Measurements from ENCODE around the gene SH3BGRL2. TPM values are rescaled to one million over a fixed set of nuclear protein-coding genes. Genes with fewer than 3 reads are reported as not detected.
A peak's percentile ranks its signal among the peaks of the same experiment; 100 is the strongest.
"Not testable (repeated sequence)": the region's sequence is repeated elsewhere in the genome, so short reads cannot be mapped to it uniquely, and the experiment has no call there.

Gene SH3BGRL2
- total RNA-seq, 1 donor from 2014 or later: 0.07 TPM

DNA sequence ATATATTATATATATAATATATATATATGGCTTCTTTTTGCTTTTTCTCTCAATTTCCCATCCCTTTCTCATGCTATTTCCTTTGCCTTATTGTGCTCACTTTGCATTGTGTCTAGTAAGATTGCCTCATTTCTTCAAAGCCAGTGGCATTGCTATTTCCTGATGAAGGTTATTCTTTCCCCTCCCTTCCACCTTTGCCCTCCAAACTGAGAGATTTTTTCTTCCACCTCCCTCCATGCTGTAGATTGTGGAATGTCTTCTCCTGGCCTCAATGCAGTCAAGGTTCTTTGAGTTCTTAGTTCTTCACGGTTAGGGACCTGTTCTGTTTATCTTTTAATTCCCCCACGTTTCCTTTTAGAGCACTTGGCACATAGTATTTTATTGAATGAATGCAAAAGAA lies 17.2 kb downstream of the SH3BGRL2 start:
- no peaks in the 10 kb centered on the region for H3K36me3 Mint-ChIP-seq (ENCODE audit: low read depth)
- intact Hi-C loops (cut with micrococcal nuclease): no loop called here
- H3K27me3 Mint-ChIP-seq: peaks cover 4% of the 10 kb centered on the region
- no peak overlapping the region for H3K27ac Mint-ChIP-seq
- H3K4me3 Mint-ChIP-seq: no peak overlapping the region
- no peaks in the 10 kb centered on the region for H3K4me1 Mint-ChIP-seq
- no peak for DNase-seq
- H3K9me3 Mint-ChIP-seq: no peaks in the 10 kb centered on the region

DNA sequence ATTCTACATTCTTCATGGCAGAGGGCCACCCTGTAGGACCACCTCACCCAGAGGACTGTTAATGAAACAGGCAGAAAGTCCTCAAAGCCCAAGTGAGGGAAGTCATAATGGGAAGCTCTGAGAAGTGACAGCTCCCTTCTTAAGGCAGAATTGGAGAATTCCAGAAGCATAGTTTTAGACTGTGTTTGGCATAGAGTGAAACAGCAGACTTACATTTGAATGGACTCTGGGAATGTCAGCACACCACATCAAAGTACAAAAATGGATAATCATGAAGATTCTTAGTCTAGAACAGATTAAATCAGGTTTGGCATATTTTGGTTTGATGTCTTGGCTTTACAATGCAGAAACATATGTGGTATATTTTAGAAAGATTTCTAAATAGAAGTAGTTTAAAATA lies 17.9 kb downstream of the SH3BGRL2 start:
- H3K36me3 Mint-ChIP-seq (ENCODE audit: low read depth): no peaks in the 10 kb centered on the region
- no peak overlapping the region for H3K4me3 Mint-ChIP-seq
- H3K27me3 Mint-ChIP-seq: peaks cover 4% of the 10 kb centered on the region
- no peaks in the 10 kb centered on the region for H3K4me1 Mint-ChIP-seq
- no peak for DNase-seq
- intact Hi-C loops (cut with micrococcal nuclease): no loop called here
- no peak overlapping the region for H3K27ac Mint-ChIP-seq
- H3K9me3 Mint-ChIP-seq: no peaks in the 10 kb centered on the region

DNA sequence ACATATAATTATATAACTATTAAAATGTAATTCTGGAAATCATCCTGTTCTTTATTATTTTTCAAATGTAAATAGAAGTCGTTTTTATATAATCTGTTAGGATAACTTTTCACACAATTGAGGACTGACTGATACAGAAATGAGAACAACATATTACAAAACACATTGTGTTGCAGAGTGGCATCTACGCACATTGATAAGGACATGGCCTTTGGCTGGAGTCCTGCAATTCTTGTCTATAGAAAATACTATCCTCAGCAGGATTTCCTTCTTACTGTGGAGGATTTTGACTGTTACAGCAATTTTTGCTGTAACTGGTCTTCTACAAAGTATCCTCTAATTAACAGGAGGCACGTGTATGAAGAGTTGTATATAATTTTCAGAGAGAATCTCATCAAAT lies 19.8 kb downstream of the SH3BGRL2 start:
- no peaks in the 10 kb centered on the region for H3K9me3 Mint-ChIP-seq
- no peak overlapping the region for H3K27ac Mint-ChIP-seq
- no peaks in the 10 kb centered on the region for H3K4me1 Mint-ChIP-seq
- no peaks in the 10 kb centered on the region for H3K36me3 Mint-ChIP-seq (ENCODE audit: low read depth)
- no peak overlapping the region for H3K4me3 Mint-ChIP-seq
- no peak for DNase-seq
- intact Hi-C loops (cut with micrococcal nuclease): no loop called here
- H3K27me3 Mint-ChIP-seq: peaks cover 5% of the 10 kb centered on the region

DNA sequence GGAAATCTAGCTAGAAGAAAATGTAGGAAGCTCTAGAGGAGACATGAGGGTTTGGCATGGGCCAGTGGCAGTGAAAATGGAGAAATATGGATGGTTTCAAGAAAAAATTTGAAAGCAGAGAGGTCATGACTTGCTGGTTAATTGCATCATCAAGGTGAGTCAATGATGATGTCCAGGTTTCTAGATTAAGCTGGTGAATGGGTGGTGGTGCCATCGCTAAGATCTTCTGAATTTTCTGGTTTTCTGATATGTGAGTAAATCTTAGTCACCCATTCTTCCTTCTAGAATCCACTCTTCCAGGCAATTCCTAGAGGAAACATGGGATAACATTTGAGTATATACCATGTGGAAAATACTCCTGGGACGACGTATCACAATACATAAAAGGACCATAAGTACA lies 25.0 kb downstream of the SH3BGRL2 start:
- no peak for DNase-seq
- peaks cover 9% of the 10 kb centered on the region for H3K27me3 Mint-ChIP-seq
- H3K4me3 Mint-ChIP-seq: no peak overlapping the region
- no peak overlapping the region for H3K27ac Mint-ChIP-seq
- peaks cover 6% of the 10 kb centered on the region for H3K4me1 Mint-ChIP-seq
- H3K9me3 Mint-ChIP-seq: peaks cover 14% of the 10 kb centered on the region
- H3K36me3 Mint-ChIP-seq (ENCODE audit: low read depth): no peaks in the 10 kb centered on the region
- intact Hi-C loops (cut with micrococcal nuclease): no loop called here

DNA sequence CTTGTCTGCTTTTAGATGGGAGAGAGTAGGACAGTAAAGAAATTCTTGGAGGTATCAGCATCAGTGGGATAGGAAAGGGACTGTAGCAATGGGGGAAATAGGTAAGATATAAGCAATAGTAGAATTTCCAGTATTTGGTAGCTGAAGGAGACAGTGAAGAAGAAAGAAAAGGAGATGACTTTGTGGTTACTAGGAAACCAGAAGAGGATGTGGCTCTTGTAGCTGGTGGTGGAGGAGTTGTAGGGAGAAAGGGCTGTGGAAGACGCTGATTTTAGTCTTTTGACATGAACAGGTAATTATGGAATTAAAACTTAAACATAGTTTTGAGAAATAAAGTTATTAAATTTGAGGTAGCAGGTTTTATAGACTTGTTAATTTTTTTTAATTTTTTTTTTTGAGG lies 26.1 kb downstream of the SH3BGRL2 start:
- peak; percentile 58 for DNase-seq
- Mint-ChIP-seq H3K4me3 (no peak overlapping the region), H3K27ac (no peak overlapping the region), H3K36me3 (ENCODE audit: low read depth) (no peaks in the 10 kb centered on the region), H3K9me3 (peaks cover 14% of the 10 kb centered on the region), H3K4me1 (peaks cover 6% of the 10 kb centered on the region), H3K27me3 (peaks cover 11% of the 10 kb centered on the region)
- intact Hi-C loops (cut with micrococcal nuclease): no loop called here

DNA sequence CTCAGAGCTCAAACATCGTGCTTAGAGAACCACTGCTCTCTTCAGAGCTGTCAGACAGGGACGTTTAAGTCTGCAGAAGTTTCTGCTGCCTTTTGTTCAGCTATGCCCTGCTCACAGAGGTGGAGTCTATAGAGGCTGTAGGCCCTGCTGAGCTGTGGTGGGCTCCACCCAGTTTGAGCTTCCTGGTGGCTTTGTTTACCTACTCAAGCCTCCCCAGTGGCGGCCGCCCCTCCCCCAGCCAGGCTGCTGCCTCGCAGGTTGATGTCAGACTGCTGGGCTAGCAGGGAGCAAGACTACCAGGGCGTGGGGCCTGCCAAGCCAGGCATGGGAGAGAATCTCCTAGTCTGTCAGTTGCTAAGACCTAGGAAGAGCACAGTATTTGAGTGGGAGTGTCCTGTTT lies 32.5 kb downstream of the SH3BGRL2 start:
- H3K4me1 Mint-ChIP-seq; H3K27me3 Mint-ChIP-seq; H3K36me3 Mint-ChIP-seq (ENCODE audit: low read depth); intact Hi-C loops (cut with micrococcal nuclease); H3K4me3 Mint-ChIP-seq; H3K27ac Mint-ChIP-seq: not testable (repeated sequence)
- DNase-seq: peak; percentile 62
- peaks cover 22% of the 10 kb centered on the region for H3K9me3 Mint-ChIP-seq

DNA sequence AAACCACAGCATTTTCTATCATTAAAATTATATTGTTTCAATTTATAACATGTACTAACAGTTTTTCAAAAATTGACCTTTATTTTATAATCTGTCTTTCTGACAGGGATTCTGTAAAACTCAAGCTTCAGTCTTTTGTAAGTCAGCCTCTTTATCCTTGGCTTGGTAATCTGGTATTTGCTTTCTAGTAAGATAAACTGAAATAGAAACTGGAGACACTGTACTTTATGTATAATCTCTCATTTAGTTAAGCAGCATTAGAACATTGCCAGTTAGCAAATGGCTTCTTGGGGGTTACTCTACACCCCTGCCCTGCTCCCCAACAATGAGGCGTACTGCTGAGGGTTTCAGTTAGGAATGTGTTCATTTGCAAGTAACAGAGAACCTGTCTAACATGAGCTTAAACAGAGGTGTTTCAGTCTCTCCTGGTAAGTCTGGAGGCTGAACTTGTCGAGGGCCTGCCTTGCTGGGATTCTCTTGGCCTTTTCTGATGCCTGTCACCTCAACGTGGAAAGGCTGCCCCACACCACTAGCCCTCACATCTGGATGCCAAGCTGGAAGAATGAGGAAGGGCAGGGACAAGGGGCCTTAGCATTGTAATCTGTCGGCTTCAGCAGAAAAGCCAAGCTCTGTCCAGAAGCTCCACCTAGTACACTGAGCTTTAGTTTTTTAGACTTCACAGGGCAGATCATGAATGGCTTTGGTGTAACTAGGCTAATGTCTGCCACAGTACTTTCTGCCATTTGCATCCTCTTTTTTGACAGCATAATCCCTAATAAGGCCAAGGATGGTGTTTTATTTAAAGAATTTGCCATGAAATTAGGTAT lies 34.8 kb downstream of the SH3BGRL2 start:
- Mint-ChIP-seq H3K36me3 (ENCODE audit: low read depth) (peaks cover 2% of the 10 kb centered on the region), H3K4me1 (peaks cover 5% of the 10 kb centered on the region), H3K4me3 (no peak overlapping the region), H3K9me3 (peaks cover 10% of the 10 kb centered on the region), H3K27ac (no peak overlapping the region), H3K27me3 (peaks cover 4% of the 10 kb centered on the region)
- intact Hi-C loops (cut with micrococcal nuclease): no loop called here
- DNase-seq: no peak

DNA sequence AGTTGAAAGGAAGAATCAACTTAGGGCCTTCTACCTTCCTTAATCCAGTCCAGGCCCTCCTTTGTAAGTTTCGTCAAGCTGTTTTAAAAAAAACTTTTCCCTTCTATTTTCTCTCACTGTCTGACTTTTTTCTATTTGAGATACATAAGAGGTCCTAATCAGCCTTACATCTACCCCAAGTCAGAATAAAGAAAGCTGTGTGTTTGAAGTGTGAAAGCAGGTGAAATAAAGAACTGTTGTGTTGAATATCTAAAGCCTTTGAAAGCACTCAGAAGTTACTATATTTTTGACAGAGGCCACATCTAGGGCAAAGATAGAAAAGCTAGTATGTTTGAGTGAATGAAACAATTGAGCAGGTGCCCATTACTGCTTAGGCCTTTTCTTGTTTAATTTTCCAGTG lies 35.5 kb downstream of the SH3BGRL2 start:
- no peaks in the 10 kb centered on the region for H3K27me3 Mint-ChIP-seq
- peaks cover 2% of the 10 kb centered on the region for H3K36me3 Mint-ChIP-seq (ENCODE audit: low read depth)
- intact Hi-C loops (cut with micrococcal nuclease): no loop called here
- peaks cover 10% of the 10 kb centered on the region for H3K9me3 Mint-ChIP-seq
- no peak overlapping the region for H3K4me3 Mint-ChIP-seq
- no peak for DNase-seq
- H3K4me1 Mint-ChIP-seq: peaks cover 7% of the 10 kb centered on the region
- H3K27ac Mint-ChIP-seq: no peak overlapping the region

DNA sequence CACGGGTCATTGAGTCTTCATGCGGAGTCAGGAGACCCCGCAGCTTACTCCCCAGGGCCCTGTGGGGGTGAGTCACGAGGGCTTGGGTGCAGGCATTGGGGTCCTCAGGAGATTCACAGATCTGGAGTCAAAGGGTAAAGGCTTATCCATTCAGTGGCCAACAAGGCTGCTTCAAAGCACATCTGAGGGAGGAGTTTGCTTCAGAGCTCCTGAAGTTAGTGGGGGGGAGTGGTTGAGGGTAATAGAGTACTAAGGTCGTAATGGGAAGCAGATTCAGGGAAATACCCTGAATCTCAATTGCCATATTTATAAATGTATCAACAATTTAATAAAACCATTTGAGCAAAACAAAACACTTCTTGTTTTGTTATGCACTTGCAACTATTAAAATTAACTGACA lies 37.3 kb downstream of the SH3BGRL2 start:
- Mint-ChIP-seq H3K27ac (no peak overlapping the region), H3K9me3 (peaks cover under 1% of the 10 kb centered on the region), H3K4me3 (no peak overlapping the region), H3K27me3 (no peaks in the 10 kb centered on the region), H3K36me3 (ENCODE audit: low read depth) (no peaks in the 10 kb centered on the region), H3K4me1 (peaks cover 17% of the 10 kb centered on the region)
- intact Hi-C loops (cut with micrococcal nuclease): no loop called here
- no peak for DNase-seq

DNA sequence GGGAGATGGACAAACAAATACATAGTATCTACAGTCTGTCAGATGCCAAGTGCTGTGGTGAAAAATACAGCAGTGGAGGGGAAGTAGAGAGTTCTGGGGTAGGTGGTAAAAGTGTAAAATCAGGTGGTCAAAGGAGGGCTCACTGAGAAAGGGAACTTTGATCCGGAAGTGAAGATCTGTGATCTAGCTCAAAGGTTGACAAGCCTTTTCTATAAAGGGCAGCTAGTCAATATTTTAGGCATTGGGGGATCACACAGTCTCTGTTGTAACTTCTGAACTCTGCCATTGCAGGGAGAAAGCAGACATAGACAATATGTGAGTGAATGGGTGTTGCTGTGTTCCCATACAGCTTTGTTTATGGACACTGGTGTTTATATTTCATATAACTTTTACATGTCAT lies 38.6 kb downstream of the SH3BGRL2 start:
- no peaks in the 10 kb centered on the region for H3K9me3 Mint-ChIP-seq
- no peak overlapping the region for H3K27ac Mint-ChIP-seq
- no peak overlapping the region for H3K4me3 Mint-ChIP-seq
- intact Hi-C loops (cut with micrococcal nuclease): no loop called here
- H3K4me1 Mint-ChIP-seq: peaks cover 17% of the 10 kb centered on the region
- H3K27me3 Mint-ChIP-seq: no peaks in the 10 kb centered on the region
- no peaks in the 10 kb centered on the region for H3K36me3 Mint-ChIP-seq (ENCODE audit: low read depth)
- DNase-seq: no peak

DNA sequence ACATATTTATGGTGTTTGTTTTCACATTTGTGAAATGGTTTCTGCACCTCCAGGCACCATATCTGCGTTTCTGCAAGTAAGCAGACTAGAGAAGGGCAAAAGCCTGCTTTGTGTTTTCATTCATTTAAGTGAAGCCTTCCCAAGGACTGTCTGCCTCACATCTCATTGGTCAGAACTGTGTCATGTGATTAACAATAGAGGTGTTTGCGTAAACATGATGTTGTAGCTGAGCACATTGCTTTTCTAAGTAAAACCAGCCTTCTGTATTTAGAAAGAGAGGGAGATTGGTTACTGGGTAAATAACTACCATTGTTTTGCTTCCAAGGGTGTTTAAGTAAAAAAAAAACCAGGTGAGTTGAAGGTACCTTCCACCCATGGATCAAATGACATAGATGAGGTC lies 39.7 kb downstream of the SH3BGRL2 start:
- H3K4me1 Mint-ChIP-seq: peaks cover 17% of the 10 kb centered on the region
- intact Hi-C loops (cut with micrococcal nuclease): no loop called here
- no peak overlapping the region for H3K27ac Mint-ChIP-seq
- no peak for DNase-seq
- no peaks in the 10 kb centered on the region for H3K36me3 Mint-ChIP-seq (ENCODE audit: low read depth)
- no peak overlapping the region for H3K4me3 Mint-ChIP-seq
- no peaks in the 10 kb centered on the region for H3K9me3 Mint-ChIP-seq
- H3K27me3 Mint-ChIP-seq: no peaks in the 10 kb centered on the region

DNA sequence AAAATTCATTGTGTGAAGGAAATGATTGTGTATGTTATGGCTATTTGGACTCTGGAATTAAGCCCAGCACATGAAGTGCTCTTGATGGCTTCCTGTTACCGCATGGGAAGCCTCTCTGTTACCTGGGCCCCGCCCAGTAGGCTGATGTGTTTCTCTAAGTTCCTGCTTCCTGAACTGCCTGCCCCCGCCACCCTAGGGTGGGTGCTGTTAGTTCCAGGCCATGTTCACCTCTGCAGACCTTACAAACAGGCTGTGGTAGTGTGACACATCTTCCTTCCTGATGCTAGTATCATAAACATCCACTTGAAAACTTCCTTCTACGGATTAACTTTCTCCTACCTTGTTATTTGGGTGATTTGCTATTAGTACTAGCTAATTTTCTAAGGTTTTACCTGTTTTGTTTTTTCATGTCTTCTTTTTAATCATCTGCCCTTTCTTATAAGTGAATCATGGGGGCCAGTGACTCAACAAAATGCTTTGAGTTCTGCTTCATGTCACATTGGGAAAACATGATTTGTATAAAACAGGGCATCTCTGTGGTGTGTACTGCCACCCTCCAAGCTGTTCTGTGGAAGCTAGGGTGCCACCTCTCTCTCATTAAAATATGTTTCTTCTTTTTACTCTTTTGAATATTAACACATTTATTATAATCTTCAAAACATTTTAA lies 40.6 kb downstream of the SH3BGRL2 start:
- peak overlapping the region; percentile 82 for H3K27ac Mint-ChIP-seq
- no peaks in the 10 kb centered on the region for H3K36me3 Mint-ChIP-seq (ENCODE audit: low read depth)
- H3K4me1 Mint-ChIP-seq: peaks cover 15% of the 10 kb centered on the region
- intact Hi-C loops (cut with micrococcal nuclease): loop anchor here (1.0 kb wide), 1 partner anchor 101 kb away; no protein-coding TSS in a partner anchor
- H3K27me3 Mint-ChIP-seq: peaks cover 2% of the 10 kb centered on the region
- no peaks in the 10 kb centered on the region for H3K9me3 Mint-ChIP-seq
- DNase-seq: peak; percentile 78
- H3K4me3 Mint-ChIP-seq: peak overlapping the region; percentile 53

DNA sequence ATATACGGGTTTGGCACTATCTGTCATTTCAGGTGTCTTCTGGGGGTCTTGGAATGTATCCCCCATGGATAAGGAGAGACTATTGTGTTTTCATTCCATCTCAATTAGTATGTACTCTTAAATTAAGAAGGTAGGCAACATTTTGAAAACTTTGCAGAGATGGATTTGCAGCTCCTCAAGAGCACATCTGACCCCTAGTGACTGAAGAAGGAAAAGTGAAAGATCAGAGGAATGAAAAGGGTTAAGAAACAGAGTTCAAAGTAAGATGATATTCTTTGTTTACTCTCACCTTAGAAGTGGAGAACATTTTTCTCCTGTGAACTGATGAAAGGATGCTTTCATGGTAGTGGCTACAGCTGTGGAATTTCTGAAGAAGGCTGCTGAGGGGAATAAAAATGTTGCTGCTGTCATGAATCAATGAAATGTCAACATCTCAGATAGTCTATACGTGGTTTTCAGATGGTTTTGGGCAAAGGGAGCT lies 41.5 kb downstream of the SH3BGRL2 start:
- H3K27ac Mint-ChIP-seq: no peak overlapping the region
- intact Hi-C loops (cut with micrococcal nuclease): loop anchor here (1.0 kb wide), 1 partner anchor 102 kb away; no protein-coding TSS in a partner anchor
- H3K4me3 Mint-ChIP-seq: no peak overlapping the region

DNA sequence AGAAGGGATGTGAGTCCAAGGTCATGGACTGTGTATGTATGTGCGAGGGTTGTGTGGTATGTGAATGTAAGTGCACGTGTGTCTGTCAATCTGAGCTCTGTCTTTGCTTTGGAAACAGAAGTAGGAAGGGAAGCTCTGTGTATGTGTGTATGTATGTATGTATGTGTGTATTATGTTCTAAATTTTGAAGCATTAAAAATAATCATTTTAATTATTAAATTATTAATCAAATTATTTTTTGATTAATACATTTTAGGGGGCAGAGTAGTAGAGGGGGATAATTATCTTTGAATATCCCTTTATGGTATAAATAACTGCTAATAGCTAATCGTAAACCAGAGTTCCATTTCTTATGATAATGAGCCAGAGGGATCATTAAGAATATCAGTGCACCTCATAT lies 42.8 kb downstream of the SH3BGRL2 start:
- Mint-ChIP-seq H3K27me3 (peaks cover 2% of the 10 kb centered on the region), H3K36me3 (ENCODE audit: low read depth) (no peaks in the 10 kb centered on the region), H3K27ac (no peak overlapping the region), H3K4me3 (no peak overlapping the region), H3K4me1 (peaks cover 15% of the 10 kb centered on the region), H3K9me3 (no peaks in the 10 kb centered on the region)
- no peak for DNase-seq
- intact Hi-C loops (cut with micrococcal nuclease): no loop called here

More for the DNA sequence above, 41.5 kb downstream of the SH3BGRL2 start:
- Mint-ChIP-seq H3K4me1 (peaks cover 15% of the 10 kb centered on the region), H3K36me3 (ENCODE audit: low read depth) (no peaks in the 10 kb centered on the region), H3K27me3 (peaks cover 2% of the 10 kb centered on the region), H3K9me3 (no peaks in the 10 kb centered on the region)
- no peak for DNase-seq

Data from activated CD4-positive, alpha-beta T cell treated with anti-CD3 and anti-CD28 coated beads, Interleukin-2, amount 10 ng/mL, durations not matched to agents 24 days and 14 days (primary cell).